Neural cell (in vitro differentiated cells): ENCODE data around the gene SIGLEC10. TPM values are rescaled to one million over a fixed set of nuclear protein-coding genes. Genes with fewer than 3 reads are reported as not detected.

Experiments
- H2AFZ ChIP-seq: fragments of 200-600, 300-800 bp; sonication (generic), shearing (Covaris generic); 2 replicates; pipeline ENCODE4 v1.6.0; 2014; ENCODE audit warnings: low read depth, mild to moderate bottlenecking, antibody characterized with exemption, low read length, moderate library complexity
- H3F3A ChIP-seq: fragments of 200-600 bp; shearing (Covaris generic); 2 replicates; pipeline ENCODE4 v1.6.1; 2016; ENCODE audit warnings: mild to moderate bottlenecking, moderate library complexity, mixed read lengths, antibody characterized with exemption, low read length; ENCODE audit not compliant: insufficient read depth, poor library complexity, severe bottlenecking
- H3K27ac ChIP-seq: fragments of 200-600, 300-800 bp; sonication (generic), shearing (Covaris generic); 2 replicates; pipeline ENCODE4 v1.5.1; 2014; ENCODE audit warnings: mild to moderate bottlenecking, low read length, moderate library complexity
- H3K27me3 ChIP-seq: fragments of 300-800, 200-600 bp; sonication (generic), shearing (Covaris generic); 2 replicates; pipeline ENCODE4 v1.6.0; 2014; ENCODE audit warnings: mild to moderate bottlenecking, low read depth, low read length, moderate library complexity; ENCODE audit not compliant: insufficient read depth
- H3K36me3 ChIP-seq: fragments of 300-800, 200-600 bp; sonication (generic), shearing (Covaris generic); 2 replicates; pipeline ENCODE4 v1.5.1; 2014; ENCODE audit warnings: mild to moderate bottlenecking, antibody characterized with exemption, low read length, moderate library complexity; ENCODE audit not compliant: insufficient read depth
- H3K4me2 ChIP-seq: fragments of 300-800, 200-600 bp; sonication (generic), shearing (Covaris generic); 2 replicates; pipeline ENCODE4 v1.6.0; 2014; ENCODE audit warnings: mild to moderate bottlenecking, low read length
- H3K4me3 ChIP-seq: fragments of 300-800, 200-600 bp; sonication (generic), shearing (Covaris generic); 2 replicates; pipeline ENCODE4 v1.5.1; 2014; ENCODE audit warnings: mild to moderate bottlenecking, low read length, moderate library complexity
- H3K79me2 ChIP-seq: fragments of 200-600 bp; shearing (Covaris generic); replicated peaks from 2 replicates; pipeline ENCODE4 v1.6.0; 2014; ENCODE audit warnings: mild to moderate bottlenecking, low read length, moderate library complexity; ENCODE audit not compliant: insufficient read depth
- H3K9ac ChIP-seq: fragments of 300-800, 200-600 bp; sonication (generic), shearing (Covaris generic); 2 replicates; pipeline ENCODE4 v1.6.1; 2016; ENCODE audit warnings: mild to moderate bottlenecking, low read length, mixed read lengths
- H3K9me2 ChIP-seq: fragments of 200-600 bp; shearing (Covaris generic); 2 replicates; pipeline ENCODE4 v1.6.1; 2016; ENCODE audit warnings: mild to moderate bottlenecking, low read length, mixed read lengths; ENCODE audit not compliant: insufficient read depth
- H3K9me3 ChIP-seq: fragments of 200-600, 300-800 bp; sonication (generic), shearing (Covaris generic); 2 replicates; pipeline ENCODE4 v1.6.1; 2016; ENCODE audit warnings: mild to moderate bottlenecking, mixed run types, low read length, moderate library complexity, mixed read lengths
- H4K20me1 ChIP-seq: fragments of 200-600 bp; shearing (Covaris generic); 2 replicates; pipeline ENCODE4 v1.6.1; 2016; ENCODE audit warnings: mild to moderate bottlenecking, mixed run types; ENCODE audit not compliant: insufficient read depth
- CTCF ChIP-seq: fragments of 450-650 bp; IDR thresholded peaks from 2 replicates; pipeline ENCODE4 v1.5.1; 2014; ENCODE audit warnings: antibody characterized with exemption, mild to moderate bottlenecking, moderate library complexity; ENCODE audit not compliant: poor library complexity, severe bottlenecking
- EZH2 ChIP-seq: fragments of 200-600, 300-800 bp; shearing (Covaris generic), sonication (generic); IDR thresholded peaks from 2 replicates; pipeline ENCODE4 v1.6.1; 2014; ENCODE audit warnings: antibody characterized with exemption, low read length, borderline replicate concordance, mild to moderate bottlenecking; ENCODE audit not compliant: insufficient read depth, poor library complexity, severe bottlenecking
- POLR2AphosphoS5 ChIP-seq: IDR thresholded peaks from 2 replicates; pipeline ENCODE4 v1.6.1; 2012
- REST ChIP-seq: IDR thresholded peaks from 2 replicates; pipeline ENCODE4 v1.6.1; 2012; ENCODE audit warnings: borderline replicate concordance
- TAF1 ChIP-seq: IDR thresholded peaks from 2 replicates; pipeline ENCODE4 v1.6.1; 2012; ENCODE audit warnings: low read depth
- polyA plus RNA-seq: library from polyadenylated mRNA; depleted of rRNA; stranded (reverse); fragments of >200 nt; gene quantifications from 2 replicates; pipeline ENCODE4 v1.2.3, GENCODE V29; 2014

Gene SIGLEC10
- polyA plus RNA-seq, 1 donor from 2014 or later = not detected

GRCh38 chr19:51389143-51389542 is 28.3 kb downstream of the SIGLEC10 start:
- H3K79me2 ChIP-seq = no peaks in the 10 kb centered on the region
- no peaks in the 10 kb centered on the region for H3K9me3 ChIP-seq
- TF ChIP-seq REST (no peak), TAF1 (no peak)
- no peaks in the 10 kb centered on the region for H4K20me1 ChIP-seq
- no peak overlapping the region for H2AFZ ChIP-seq
- H3K4me3 ChIP-seq = no peak overlapping the region
- no peak overlapping the region for H3K4me2 ChIP-seq
- no peaks in the 10 kb centered on the region for H3F3A ChIP-seq
- H3K36me3 ChIP-seq = no peaks in the 10 kb centered on the region
- no peak overlapping the region for H3K9ac ChIP-seq
- H3K9me2 ChIP-seq = no peaks in the 10 kb centered on the region
- no peaks in the 10 kb centered on the region for H3K27me3 ChIP-seq
- H3K27ac ChIP-seq = no peak overlapping the region

GRCh38 chr19:51387924-51388389 is 29.5 kb downstream of the SIGLEC10 start, which contains the start of gene LIM2:
Gene LIM2, minus strand, starts transcription at chr19:51387974. Its CDS starts 531 bp downstream, at chr19:51387443.
- no peak within 1 kb of the TSS for H3K4me3 ChIP-seq
- H3K9me2 ChIP-seq = no peaks in the 10 kb centered on the region
- no peak within 1 kb of the TSS for H3K4me2 ChIP-seq
- no peak within 1 kb of the TSS for H2AFZ ChIP-seq
- H3K9me3 ChIP-seq = no peaks in the 10 kb centered on the region
- H3K9ac ChIP-seq = no peak within 1 kb of the TSS
- H3K27ac ChIP-seq = no peak within 1 kb of the TSS
- TF ChIP-seq REST (no peak), POLR2AphosphoS5 (no peak), EZH2 (no peak), CTCF (no peak)
- no peaks in the 10 kb centered on the region for H3K27me3 ChIP-seq
- H4K20me1 ChIP-seq = no peaks in the 10 kb centered on the region
- no peaks in the 10 kb centered on the region for H3K79me2 ChIP-seq
- H3K36me3 ChIP-seq = no peaks in the 10 kb centered on the region
- no peaks in the 10 kb centered on the region for H3F3A ChIP-seq
